ENCODE data around the gene DOCK2. TPM values are rescaled to one million over a fixed set of nuclear protein-coding genes. Genes with fewer than 3 reads are reported as not detected.

Gene DOCK2
- total RNA-seq, 4 donors from 2014 or later, result 0.32 to 5.3 (median 2.7) TPM

- H3K27me3 ChIP-seq, result no peaks in the 10 kb centered on the region
- ATAC-seq, result no peak
- TF ChIP-seq POLR2A (IDR thresholded peaks at IDR 0.05) (no peak), CTCF (IDR thresholded peaks at IDR 0.05 in 4 of 5, conservative IDR thresholded peaks at IDR 0.05 in 1 of 5) (no peak)
- DNase-seq, result peak; percentile 9 to 18
- no peaks in the 10 kb centered on the region for H3K4me1 ChIP-seq
- no peak overlapping the region for H3K4me3 ChIP-seq
- intact Hi-C loops (cut with DNase I; ENCODE audit: low total_unique reads) (no loop called here), in situ Hi-C loops (cut with MboI; ENCODE audit: low sequenced_read_pairs in 4 of 4) (no loop called here)
- H3K9me3 ChIP-seq, result no peaks in the 10 kb centered on the region
- no peak overlapping the region for H3K27ac ChIP-seq
- H3K36me3 ChIP-seq, result no peaks in the 10 kb centered on the region
These were observed 334.1 kb downstream of the DOCK2 start for GRCh38 chr5:169970911-169971765.

GRCh38 chr5:169971780-169972179 is 334.7 kb downstream of the DOCK2 start:
- intact Hi-C loops (cut with DNase I; ENCODE audit: low total_unique reads) (no loop called here), in situ Hi-C loops (cut with MboI; ENCODE audit: low sequenced_read_pairs in 4 of 4) (no loop called here)
- H3K4me3 ChIP-seq, result no peak overlapping the region
- H3K4me1 ChIP-seq, result no peaks in the 10 kb centered on the region
- DNase-seq (no peak), ATAC-seq (no peak)
- TF ChIP-seq POLR2A (IDR thresholded peaks at IDR 0.05), result no peak
- no peak for TF ChIP-seq CTCF (IDR thresholded peaks at IDR 0.05 in 4 of 5, conservative IDR thresholded peaks at IDR 0.05 in 1 of 5)
- no peak overlapping the region for H3K27ac ChIP-seq
- no peaks in the 10 kb centered on the region for H3K36me3 ChIP-seq
- H3K9me3 ChIP-seq, result no peaks in the 10 kb centered on the region
- H3K27me3 ChIP-seq, result no peaks in the 10 kb centered on the region

GRCh38 chr5:169973056-169973455 is 336.0 kb downstream of the DOCK2 start:
- H3K27me3 ChIP-seq, result peaks cover 0 to 3% (median 0%) of the 10 kb centered on the region in 3 donors
- H3K36me3 ChIP-seq, result no peaks in the 10 kb centered on the region
- TF ChIP-seq POLR2A (IDR thresholded peaks at IDR 0.05), result no peak
- TF ChIP-seq CTCF (IDR thresholded peaks at IDR 0.05 in 4 of 5, conservative IDR thresholded peaks at IDR 0.05 in 1 of 5), result no peak
- H3K9me3 ChIP-seq, result no peaks in the 10 kb centered on the region
- H3K27ac ChIP-seq, result no peak overlapping the region
- in situ Hi-C loops (cut with MboI; ENCODE audit: low sequenced_read_pairs in 4 of 4), result no loop called here
- H3K4me1 ChIP-seq, result no peaks in the 10 kb centered on the region
- H3K4me3 ChIP-seq, result no peak overlapping the region
- ATAC-seq, result no peak
- no peak for DNase-seq
- intact Hi-C loops (cut with DNase I; ENCODE audit: low total_unique reads), result no loop called here

- H3K27ac ChIP-seq, result no peak overlapping the region
- ATAC-seq (no peak), DNase-seq (no peak)
- H3K4me3 ChIP-seq, result no peak overlapping the region
- in situ Hi-C loops (cut with MboI; ENCODE audit: low sequenced_read_pairs in 4 of 4), result no loop called here
- H3K27me3 ChIP-seq, result peaks cover 0 to 3% (median 0%) of the 10 kb centered on the region in 3 donors
- no peaks in the 10 kb centered on the region for H3K4me1 ChIP-seq
- no peaks in the 10 kb centered on the region for H3K36me3 ChIP-seq
- TF ChIP-seq POLR2A (IDR thresholded peaks at IDR 0.05) (no peak), CTCF (IDR thresholded peaks at IDR 0.05 in 4 of 5, conservative IDR thresholded peaks at IDR 0.05 in 1 of 5) (no peak)
- no peaks in the 10 kb centered on the region for H3K9me3 ChIP-seq
- intact Hi-C loops (cut with DNase I; ENCODE audit: low total_unique reads), result no loop called here
These were observed 337.2 kb downstream of the DOCK2 start for GRCh38 chr5:169974121-169974770.
